Measurements from ENCODE around the gene ITLN2.
"Not testable (repeated sequence)": the region's sequence is repeated elsewhere in the genome, so short reads cannot be mapped to it uniquely, and the experiment has no call there.

The ITLN2 gene

GRCh38 chr1:160954158-160955104 is at the start of gene ITLN2:
TSS of gene ITLN2 (minus strand) at chr1:160954809. CDS start at chr1:160954741, 68 bp downstream.
- peak in 1 of 2 donors; percentile 23 for DNase-seq (ENCODE audit: low read depth in 2 of 2)

- no peak for DNase-seq (ENCODE audit: low read depth in 2 of 2)
Measured at GRCh38 chr1:161001525-161001924, 46.9 kb upstream of the ITLN2 start.

- no peak for DNase-seq (ENCODE audit: low read depth in 2 of 2)
Measured at GRCh38 chr1:161000736-161001480, 46.3 kb upstream of the ITLN2 start.

GRCh38 chr1:160999376-160999775 is 44.8 kb upstream of the ITLN2 start:
- DNase-seq (ENCODE audit: low read depth in 2 of 2), result no peak

- DNase-seq (ENCODE audit: low read depth in 2 of 2), result no peak
Measured at GRCh38 chr1:160997323-160998038, 42.9 kb upstream of the ITLN2 start.

- DNase-seq (ENCODE audit: low read depth in 2 of 2), result no peak
Measured at GRCh38 chr1:160996178-160996577, 41.6 kb upstream of the ITLN2 start.

GRCh38 chr1:160993544-160994193 is 39.1 kb upstream of the ITLN2 start:
- DNase-seq (ENCODE audit: low read depth in 2 of 2), result no peak

- DNase-seq (ENCODE audit: low read depth in 2 of 2), result not testable (repeated sequence)
Measured at GRCh38 chr1:160992036-160992435, 37.4 kb upstream of the ITLN2 start.

- no peak for DNase-seq (ENCODE audit: low read depth in 2 of 2)
Measured at GRCh38 chr1:160987359-160988050, 32.9 kb upstream of the ITLN2 start.

- no peak for DNase-seq (ENCODE audit: low read depth in 2 of 2)
Measured at GRCh38 chr1:160985723-160986122, 31.1 kb upstream of the ITLN2 start.

- no peak for DNase-seq (ENCODE audit: low read depth in 2 of 2)
Measured at GRCh38 chr1:160981584-160982411, 27.2 kb upstream of the ITLN2 start.

- no peak for DNase-seq (ENCODE audit: low read depth in 2 of 2)
Measured at GRCh38 chr1:160979286-160979685, 24.7 kb upstream of the ITLN2 start.

GRCh38 chr1:160978510-160978927 is 23.9 kb upstream of the ITLN2 start:
- DNase-seq (ENCODE audit: low read depth in 2 of 2), result no peak

- no peak for DNase-seq (ENCODE audit: low read depth in 2 of 2)
Measured at GRCh38 chr1:160975026-160975425, 20.4 kb upstream of the ITLN2 start.

GRCh38 chr1:160973491-160973890 is 18.9 kb upstream of the ITLN2 start:
- DNase-seq (ENCODE audit: low read depth in 2 of 2), result no peak

- DNase-seq (ENCODE audit: low read depth in 2 of 2), result no peak
Measured at GRCh38 chr1:160972939-160973338, 18.3 kb upstream of the ITLN2 start.

- peak; percentile 37 to 47 for DNase-seq (ENCODE audit: low read depth in 2 of 2)
Measured at GRCh38 chr1:160971618-160972056, 17.0 kb upstream of the ITLN2 start.

GRCh38 chr1:160963521-160963920 is 8.9 kb upstream of the ITLN2 start:
- no peak for DNase-seq (ENCODE audit: low read depth in 2 of 2)

- no peak for DNase-seq (ENCODE audit: low read depth in 2 of 2)
Measured at GRCh38 chr1:160961419-160961818, 6.8 kb upstream of the ITLN2 start.

GRCh38 chr1:160956966-160957365 is 2.4 kb upstream of the ITLN2 start:
- DNase-seq (ENCODE audit: low read depth in 2 of 2), result no peak
